ENCODE data around the gene PPP2R2C.

- TF ChIP-seq, protein P1, sequence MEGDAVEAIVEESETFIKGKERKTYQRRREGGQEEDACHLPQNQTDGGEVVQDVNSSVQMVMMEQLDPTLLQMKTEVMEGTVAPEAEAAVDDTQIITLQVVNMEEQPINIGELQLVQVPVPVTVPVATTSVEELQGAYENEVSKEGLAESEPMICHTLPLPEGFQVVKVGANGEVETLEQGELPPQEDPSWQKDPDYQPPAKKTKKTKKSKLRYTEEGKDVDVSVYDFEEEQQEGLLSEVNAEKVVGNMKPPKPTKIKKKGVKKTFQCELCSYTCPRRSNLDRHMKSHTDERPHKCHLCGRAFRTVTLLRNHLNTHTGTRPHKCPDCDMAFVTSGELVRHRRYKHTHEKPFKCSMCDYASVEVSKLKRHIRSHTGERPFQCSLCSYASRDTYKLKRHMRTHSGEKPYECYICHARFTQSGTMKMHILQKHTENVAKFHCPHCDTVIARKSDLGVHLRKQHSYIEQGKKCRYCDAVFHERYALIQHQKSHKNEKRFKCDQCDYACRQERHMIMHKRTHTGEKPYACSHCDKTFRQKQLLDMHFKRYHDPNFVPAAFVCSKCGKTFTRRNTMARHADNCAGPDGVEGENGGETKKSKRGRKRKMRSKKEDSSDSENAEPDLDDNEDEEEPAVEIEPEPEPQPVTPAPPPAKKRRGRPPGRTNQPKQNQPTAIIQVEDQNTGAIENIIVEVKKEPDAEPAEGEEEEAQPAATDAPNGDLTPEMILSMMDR (conservative IDR thresholded peaks at IDR 0.05; ENCODE audit: low read depth, low read length) = no peak
- TF ChIP-seq EZH2 (IDR thresholded peaks at IDR 0.05; ENCODE audit: borderline replicate concordance, low read depth, low read length, poor library complexity, severe bottlenecking) = no peak
Measured at GRCh38 chr4:6381571-6382123, 90.8 kb downstream of the PPP2R2C start.
